WTC11 (cell line): ENCODE results near the gene MYL6B. TPM values are rescaled to one million over a fixed set of nuclear protein-coding genes. Genes with fewer than 3 reads are reported as not detected.

Experiments
- AFF4 ChIP-seq: sonication (generic); formaldehyde crosslinking; IDR thresholded peaks from 2 replicates; pipeline ENCODE4 v1.8.1; 2023; ENCODE audit warnings: mild to moderate bottlenecking, missing genetic modification reagents, borderline replicate concordance
- ATF6 ChIP-seq: sonication (generic); formaldehyde crosslinking; IDR thresholded peaks from 2 replicates; pipeline ENCODE4 v1.8.1; 2023; ENCODE audit warnings: mild to moderate bottlenecking, missing genetic modification reagents
- CREB1 ChIP-seq: sonication (generic); formaldehyde crosslinking; IDR thresholded peaks from 2 replicates; pipeline ENCODE4 v1.8.0; 2023; ENCODE audit warnings: mild to moderate bottlenecking, missing genetic modification reagents
- CTCF ChIP-seq: fragments of 200-600 bp; IDR thresholded peaks from 2 replicates; pipeline ENCODE4 v1.8.0; 2022; ENCODE audit warnings: antibody characterized with exemption
- HMGA2 ChIP-seq: fragments of 250-450 bp; sonication (Bioruptor Pico); IDR thresholded peaks from 2 replicates; pipeline ENCODE4 v1.4.0; 2021; ENCODE audit warnings: mild to moderate bottlenecking, moderate library complexity
- IRF2 ChIP-seq: sonication (generic); formaldehyde crosslinking; IDR thresholded peaks from 2 replicates; pipeline ENCODE4 v1.8.0; 2022; ENCODE audit warnings: low read depth, missing genetic modification reagents, borderline replicate concordance
- NFE2L1 ChIP-seq: sonication (generic); formaldehyde crosslinking; IDR thresholded peaks from 2 replicates; pipeline ENCODE4 v1.8.1; 2023; ENCODE audit warnings: missing genetic modification reagents
- NR1H2 ChIP-seq: sonication (generic); formaldehyde crosslinking; IDR thresholded peaks from 2 replicates; pipeline ENCODE4 v1.9.0; 2021; ENCODE audit warnings: mild to moderate bottlenecking, moderate library complexity, missing genetic modification reagents
- OVOL2 ChIP-seq: fragments of 250-450 bp; sonication (Bioruptor Pico); IDR thresholded peaks from 2 replicates; pipeline ENCODE4 v1.9.0; 2021; ENCODE audit warnings: mild to moderate bottlenecking, borderline replicate concordance
- TCF7 ChIP-seq: sonication (generic); formaldehyde crosslinking; IDR thresholded peaks from 2 replicates; pipeline ENCODE4 v1.8.0; 2022; ENCODE audit warnings: mild to moderate bottlenecking, low read depth, missing genetic modification reagents, moderate library complexity
- TP53 ChIP-seq: sonication (generic); formaldehyde crosslinking; IDR thresholded peaks from 2 replicates; pipeline ENCODE4 v1.8.1; 2023; ENCODE audit warnings: mild to moderate bottlenecking, missing genetic modification reagents
- ZNF423 ChIP-seq: fragments of 250-450 bp; sonication (Bioruptor Pico); IDR thresholded peaks from 2 replicates; pipeline ENCODE4 v2.1.2; 2022; ENCODE audit warnings: mild to moderate bottlenecking, moderate library complexity
- total RNA-seq: library from RNA; stranded (reverse); gene quantifications from 3 replicates; pipeline ENCODE4 v1.2.3, GENCODE V29; 2021
- TF ChIP-seq, protein P1 (sequence below): sonication (generic); formaldehyde crosslinking; IDR thresholded peaks from 2 replicates; pipeline ENCODE4 v1.8.1; 2022; ENCODE audit warnings: low read depth, missing genetic modification reagents, borderline replicate concordance
- TF ChIP-seq, protein P2 (sequence below): sonication (generic); formaldehyde crosslinking; IDR thresholded peaks from 2 replicates; pipeline ENCODE4 v1.8.0; 2022; ENCODE audit warnings: missing genetic modification reagents
- TF ChIP-seq, protein P3 (sequence below): fragments of 250-450 bp; sonication (Bioruptor Pico); IDR thresholded peaks from 2 replicates; pipeline ENCODE4 v2.1.2; 2022; ENCODE audit warnings: mild to moderate bottlenecking, moderate library complexity
- TF ChIP-seq, protein P4 (sequence below): fragments of 250-450 bp; sonication (Bioruptor Pico); IDR thresholded peaks from 2 replicates; pipeline ENCODE4 v1.9.0; 2021; ENCODE audit warnings: mild to moderate bottlenecking

MYL6B gene
- total RNA-seq, 1 experiment from 2014 or later: 173 TPM

DNA sequence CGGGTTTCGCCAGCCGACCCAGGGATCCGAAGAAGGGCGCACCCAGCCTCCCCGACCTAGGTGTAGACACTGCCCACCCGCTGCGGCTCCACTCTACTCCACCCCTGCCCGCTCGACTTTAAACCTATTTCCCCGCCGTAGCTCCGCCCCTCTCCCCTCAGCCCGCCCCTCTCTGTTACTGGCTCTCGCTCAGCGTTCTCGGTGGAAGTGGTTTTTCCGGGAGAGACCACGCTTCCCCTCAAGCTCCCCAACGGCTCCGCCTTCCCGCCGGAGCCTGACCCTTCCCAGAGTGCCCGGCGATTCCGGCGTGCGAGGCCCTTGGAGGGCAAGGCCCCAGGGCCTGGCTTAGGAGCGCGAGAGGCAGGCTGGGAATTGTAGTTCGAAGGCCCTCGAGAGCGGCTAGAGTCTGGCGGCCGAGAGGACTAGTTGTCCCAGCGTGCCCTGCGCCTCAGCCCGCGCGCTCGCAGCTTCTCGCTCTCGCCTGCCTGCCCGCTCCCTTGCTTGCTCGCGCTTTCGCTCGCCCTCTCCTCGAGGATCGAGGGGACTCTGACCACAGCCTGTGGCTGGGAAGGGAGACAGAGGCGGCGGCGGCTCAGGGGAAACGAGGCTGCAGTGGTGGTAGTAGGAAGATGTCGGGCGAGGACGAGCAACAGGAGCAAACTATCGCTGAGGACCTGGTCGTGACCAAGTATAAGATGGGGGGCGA, 48.1 kb upstream of the MYL6B start, which contains the start of gene PA2G4 (continued):
- TF ChIP-seq, protein P1, sequence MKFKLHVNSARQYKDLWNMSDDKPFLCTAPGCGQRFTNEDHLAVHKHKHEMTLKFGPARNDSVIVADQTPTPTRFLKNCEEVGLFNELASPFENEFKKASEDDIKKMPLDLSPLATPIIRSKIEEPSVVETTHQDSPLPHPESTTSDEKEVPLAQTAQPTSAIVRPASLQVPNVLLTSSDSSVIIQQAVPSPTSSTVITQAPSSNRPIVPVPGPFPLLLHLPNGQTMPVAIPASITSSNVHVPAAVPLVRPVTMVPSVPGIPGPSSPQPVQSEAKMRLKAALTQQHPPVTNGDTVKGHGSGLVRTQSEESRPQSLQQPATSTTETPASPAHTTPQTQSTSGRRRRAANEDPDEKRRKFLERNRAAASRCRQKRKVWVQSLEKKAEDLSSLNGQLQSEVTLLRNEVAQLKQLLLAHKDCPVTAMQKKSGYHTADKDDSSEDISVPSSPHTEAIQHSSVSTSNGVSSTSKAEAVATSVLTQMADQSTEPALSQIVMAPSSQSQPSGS (CRISPR knock-in tag): no peak
- peak; percentile 47; the same call in 1 of the 2 replicates for TF ChIP-seq ZNF423 (CRISPR knock-in tag)
- no peak for TF ChIP-seq CREB1 (CRISPR knock-in tag)
- TF ChIP-seq AFF4 (CRISPR knock-in tag): no peak
- no peak for TF ChIP-seq CTCF
- TF ChIP-seq IRF2 (CRISPR knock-in tag): peak; percentile 18; the same call in 1 of the 2 replicates
- no peak for TF ChIP-seq ATF6
- peak; percentile 91 for TF ChIP-seq TP53 (CRISPR knock-in tag)
- peak; percentile 75 for TF ChIP-seq NFE2L1 (CRISPR knock-in tag)
- TF ChIP-seq, protein P2, sequence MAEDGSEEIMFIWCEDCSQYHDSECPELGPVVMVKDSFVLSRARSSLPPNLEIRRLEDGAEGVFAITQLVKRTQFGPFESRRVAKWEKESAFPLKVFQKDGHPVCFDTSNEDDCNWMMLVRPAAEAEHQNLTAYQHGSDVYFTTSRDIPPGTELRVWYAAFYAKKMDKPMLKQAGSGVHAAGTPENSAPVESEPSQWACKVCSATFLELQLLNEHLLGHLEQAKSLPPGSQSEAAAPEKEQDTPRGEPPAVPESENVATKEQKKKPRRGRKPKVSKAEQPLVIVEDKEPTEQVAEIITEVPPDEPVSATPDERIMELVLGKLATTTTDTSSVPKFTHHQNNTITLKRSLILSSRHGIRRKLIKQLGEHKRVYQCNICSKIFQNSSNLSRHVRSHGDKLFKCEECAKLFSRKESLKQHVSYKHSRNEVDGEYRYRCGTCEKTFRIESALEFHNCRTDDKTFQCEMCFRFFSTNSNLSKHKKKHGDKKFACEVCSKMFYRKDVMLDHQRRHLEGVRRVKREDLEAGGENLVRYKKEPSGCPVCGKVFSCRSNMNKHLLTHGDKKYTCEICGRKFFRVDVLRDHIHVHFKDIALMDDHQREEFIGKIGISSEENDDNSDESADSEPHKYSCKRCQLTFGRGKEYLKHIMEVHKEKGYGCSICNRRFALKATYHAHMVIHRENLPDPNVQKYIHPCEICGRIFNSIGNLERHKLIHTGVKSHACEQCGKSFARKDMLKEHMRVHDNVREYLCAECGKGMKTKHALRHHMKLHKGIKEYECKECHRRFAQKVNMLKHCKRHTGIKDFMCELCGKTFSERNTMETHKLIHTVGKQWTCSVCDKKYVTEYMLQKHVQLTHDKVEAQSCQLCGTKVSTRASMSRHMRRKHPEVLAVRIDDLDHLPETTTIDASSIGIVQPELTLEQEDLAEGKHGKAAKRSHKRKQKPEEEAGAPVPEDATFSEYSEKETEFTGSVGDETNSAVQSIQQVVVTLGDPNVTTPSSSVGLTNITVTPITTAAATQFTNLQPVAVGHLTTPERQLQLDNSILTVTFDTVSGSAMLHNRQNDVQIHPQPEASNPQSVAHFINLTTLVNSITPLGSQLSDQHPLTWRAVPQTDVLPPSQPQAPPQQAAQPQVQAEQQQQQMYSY (CRISPR knock-in tag): no peak
- TF ChIP-seq HMGA2 (CRISPR knock-in tag): no peak
- TF ChIP-seq TCF7 (CRISPR knock-in tag): no peak
- no peak for TF ChIP-seq OVOL2 (CRISPR knock-in tag)
- TF ChIP-seq, protein P3, sequence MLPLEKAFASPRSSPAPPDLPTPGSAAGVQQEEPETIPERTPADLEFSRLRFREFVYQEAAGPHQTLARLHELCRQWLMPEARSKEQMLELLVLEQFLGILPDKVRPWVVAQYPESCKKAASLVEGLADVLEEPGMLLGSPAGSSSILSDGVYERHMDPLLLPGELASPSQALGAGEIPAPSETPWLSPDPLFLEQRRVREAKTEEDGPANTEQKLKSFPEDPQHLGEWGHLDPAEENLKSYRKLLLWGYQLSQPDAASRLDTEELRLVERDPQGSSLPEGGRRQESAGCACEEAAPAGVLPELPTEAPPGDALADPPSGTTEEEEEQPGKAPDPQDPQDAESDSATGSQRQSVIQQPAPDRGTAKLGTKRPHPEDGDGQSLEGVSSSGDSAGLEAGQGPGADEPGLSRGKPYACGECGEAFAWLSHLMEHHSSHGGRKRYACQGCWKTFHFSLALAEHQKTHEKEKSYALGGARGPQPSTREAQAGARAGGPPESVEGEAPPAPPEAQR (CRISPR knock-in tag): no peak
- TF ChIP-seq, protein P4, sequence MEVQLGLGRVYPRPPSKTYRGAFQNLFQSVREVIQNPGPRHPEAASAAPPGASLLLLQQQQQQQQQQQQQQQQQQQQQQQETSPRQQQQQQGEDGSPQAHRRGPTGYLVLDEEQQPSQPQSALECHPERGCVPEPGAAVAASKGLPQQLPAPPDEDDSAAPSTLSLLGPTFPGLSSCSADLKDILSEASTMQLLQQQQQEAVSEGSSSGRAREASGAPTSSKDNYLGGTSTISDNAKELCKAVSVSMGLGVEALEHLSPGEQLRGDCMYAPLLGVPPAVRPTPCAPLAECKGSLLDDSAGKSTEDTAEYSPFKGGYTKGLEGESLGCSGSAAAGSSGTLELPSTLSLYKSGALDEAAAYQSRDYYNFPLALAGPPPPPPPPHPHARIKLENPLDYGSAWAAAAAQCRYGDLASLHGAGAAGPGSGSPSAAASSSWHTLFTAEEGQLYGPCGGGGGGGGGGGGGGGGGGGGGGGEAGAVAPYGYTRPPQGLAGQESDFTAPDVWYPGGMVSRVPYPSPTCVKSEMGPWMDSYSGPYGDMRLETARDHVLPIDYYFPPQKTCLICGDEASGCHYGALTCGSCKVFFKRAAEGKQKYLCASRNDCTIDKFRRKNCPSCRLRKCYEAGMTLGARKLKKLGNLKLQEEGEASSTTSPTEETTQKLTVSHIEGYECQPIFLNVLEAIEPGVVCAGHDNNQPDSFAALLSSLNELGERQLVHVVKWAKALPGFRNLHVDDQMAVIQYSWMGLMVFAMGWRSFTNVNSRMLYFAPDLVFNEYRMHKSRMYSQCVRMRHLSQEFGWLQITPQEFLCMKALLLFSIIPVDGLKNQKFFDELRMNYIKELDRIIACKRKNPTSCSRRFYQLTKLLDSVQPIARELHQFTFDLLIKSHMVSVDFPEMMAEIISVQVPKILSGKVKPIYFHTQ: no peak
- no peak for TF ChIP-seq NR1H2
